ENCODE measurements around the gene SORCS2.

- TF ChIP-seq SNRNP70 (IDR thresholded peaks at IDR 0.05; ENCODE audit: low read depth, low read length) (no peak), ZSCAN29 (CRISPR knock-in tag; conservative IDR thresholded peaks at IDR 0.05) (no peak), CREB1 (IDR thresholded peaks at IDR 0.05) (no peak), CREB1 (CRISPR knock-in tag; IDR thresholded peaks at IDR 0.05) (no peak), ZNF12 (CRISPR knock-in tag; IDR thresholded peaks at IDR 0.05) (no peak), ESRRA (CRISPR knock-in tag; IDR thresholded peaks at IDR 0.05; ENCODE audit: low read depth) (no peak), CTCF (CRISPR knock-in tag; IDR thresholded peaks at IDR 0.05) (no peak), HIVEP1 (CRISPR knock-in tag; IDR thresholded peaks at IDR 0.05) (no peak), EZH2 (conservative IDR thresholded peaks at IDR 0.05; ENCODE audit: low read depth, low read length) (no peak), RFX5 (IDR thresholded peaks at IDR 0.05; ENCODE audit: low read depth, low read length) (no peak), BCL3 (CRISPR knock-in tag; IDR thresholded peaks at IDR 0.05) (no peak), MLLT10 (CRISPR knock-in tag; IDR thresholded peaks at IDR 0.05) (no peak), ZNF841 (CRISPR knock-in tag; IDR thresholded peaks at IDR 0.05; ENCODE audit: borderline replicate concordance) (no peak), PREB (CRISPR knock-in tag; IDR thresholded peaks at IDR 0.05) (no peak)
These were observed 436.1 kb downstream of the SORCS2 start for GRCh38 chr4:7628432-7628831.
